ENCODE measurements around the gene VGLL4.
"Not testable (repeated sequence)": the region's sequence is repeated elsewhere in the genome, so short reads cannot be mapped to it uniquely, and the experiment has no call there.

The VGLL4 gene

GRCh38 chr3:11604139-11604892 lies 39.4 kb downstream of the VGLL4 start:
- DNase-seq, result no peak

- DNase-seq, result no peak
These were observed 40.1 kb downstream of the VGLL4 start for GRCh38 chr3:11603628-11604027.

GRCh38 chr3:11602886-11603527 lies 40.7 kb downstream of the VGLL4 start:
- no peak for DNase-seq

- no peak for DNase-seq
These were observed 41.4 kb downstream of the VGLL4 start for GRCh38 chr3:11602239-11602840.

GRCh38 chr3:11601446-11602238 lies 42.1 kb downstream of the VGLL4 start:
- no peak for DNase-seq

GRCh38 chr3:11600501-11601282 lies 43.0 kb downstream of the VGLL4 start:
- no peak for DNase-seq

GRCh38 chr3:11596387-11596786 lies 47.3 kb downstream of the VGLL4 start:
- DNase-seq, result peak in 1 of 2 experiments; percentile 8

- not testable (repeated sequence) for DNase-seq
These were observed 48.7 kb downstream of the VGLL4 start for GRCh38 chr3:11595024-11595423.

- DNase-seq, result no peak
These were observed 50.2 kb downstream of the VGLL4 start for GRCh38 chr3:11593318-11594034.

GRCh38 chr3:11592445-11593298 lies 51.0 kb downstream of the VGLL4 start:
- no peak for DNase-seq

- DNase-seq, result no peak
These were observed 52.1 kb downstream of the VGLL4 start for GRCh38 chr3:11591391-11592282.

- peak in 1 of 2 experiments; percentile 9 for DNase-seq
These were observed 52.7 kb downstream of the VGLL4 start for GRCh38 chr3:11591002-11591355.

- no peak for DNase-seq
These were observed 54.0 kb downstream of the VGLL4 start for GRCh38 chr3:11589706-11590105.

- no peak for DNase-seq
These were observed 55.0 kb downstream of the VGLL4 start for GRCh38 chr3:11588755-11589154.

GRCh38 chr3:11588338-11588737 lies 55.4 kb downstream of the VGLL4 start:
- DNase-seq, result no peak

- DNase-seq, result peak in 1 of 2 experiments; percentile 16
These were observed 55.9 kb downstream of the VGLL4 start for GRCh38 chr3:11587766-11588165.

GRCh38 chr3:11584570-11584969 lies 59.1 kb downstream of the VGLL4 start:
- no peak for DNase-seq

- DNase-seq, result no peak
These were observed 60.1 kb downstream of the VGLL4 start for GRCh38 chr3:11583638-11584046.

GRCh38 chr3:11583235-11583634 lies 60.5 kb downstream of the VGLL4 start:
- no peak for DNase-seq

Measured in NCI-H524 (cell line).